Activated T-cell treated with anti-CD3 and anti-CD28 coated beads, Interleukin-2, amount 50 U/mL, for 72 hours (primary cell): ENCODE results near the gene VRK2. TPM values are rescaled to one million over a fixed set of nuclear protein-coding genes. Genes with fewer than 3 reads are reported as not detected.
"Not testable (repeated sequence)": the region's sequence is repeated elsewhere in the genome, so short reads cannot be mapped to it uniquely, and the experiment has no call there.

ENCODE experiments used
- ATAC-seq, 2 donors: fragments of 150-1000 bp; cut with Tn5 transposase; replicated peaks in 1 of 2; 2 replicates each; pipeline ENCODE4 v1.10.0; 2021; ENCODE audit warnings: moderate library complexity in 2 of 2, mild to moderate bottlenecking in 1 of 2
- DNase-seq, 2 donors: peaks; one replicate each; pipeline ENCODE4 v3.0.0; 2021 to 2022; ENCODE audit warnings: mixed read lengths in 1 of 2
- H3K27ac Mint-ChIP-seq: one replicate; pipeline ENCODE4 v1.8.0; 2022; ENCODE audit warnings: mild to moderate bottlenecking, moderate library complexity, mixed read lengths
- H3K27me3 Mint-ChIP-seq: one replicate; pipeline ENCODE4 v1.8.0; 2022; ENCODE audit warnings: low read depth, mixed read lengths
- H3K36me3 Mint-ChIP-seq, 2 donors: one replicate each; pipeline ENCODE4 v1.8.0; 2022; ENCODE audit warnings: mixed read lengths in 2 of 2, mild to moderate bottlenecking in 1 of 2; ENCODE audit not compliant: insufficient read depth in 2 of 2
- H3K4me1 Mint-ChIP-seq: one replicate; pipeline ENCODE4 v1.8.0; 2022; ENCODE audit warnings: low read depth, mixed read lengths
- H3K4me3 Mint-ChIP-seq, 2 donors: one replicate each; pipeline ENCODE4 v1.8.0; 2022; ENCODE audit warnings: mild to moderate bottlenecking in 2 of 2, mixed read lengths in 2 of 2, moderate library complexity in 2 of 2
- H3K9me3 Mint-ChIP-seq, 2 donors: one replicate each; pipeline ENCODE4 v1.8.0; 2022; ENCODE audit warnings: mixed read lengths in 2 of 2
- total RNA-seq, 2 donors: library from RNA; stranded (reverse); gene quantifications; one replicate each; pipeline ENCODE4 v1.2.3, GENCODE V29; 2022

VRK2 gene
- total RNA-seq, 2 donors from 2014 or later = 22.9 to 24.5 TPM

DNA sequence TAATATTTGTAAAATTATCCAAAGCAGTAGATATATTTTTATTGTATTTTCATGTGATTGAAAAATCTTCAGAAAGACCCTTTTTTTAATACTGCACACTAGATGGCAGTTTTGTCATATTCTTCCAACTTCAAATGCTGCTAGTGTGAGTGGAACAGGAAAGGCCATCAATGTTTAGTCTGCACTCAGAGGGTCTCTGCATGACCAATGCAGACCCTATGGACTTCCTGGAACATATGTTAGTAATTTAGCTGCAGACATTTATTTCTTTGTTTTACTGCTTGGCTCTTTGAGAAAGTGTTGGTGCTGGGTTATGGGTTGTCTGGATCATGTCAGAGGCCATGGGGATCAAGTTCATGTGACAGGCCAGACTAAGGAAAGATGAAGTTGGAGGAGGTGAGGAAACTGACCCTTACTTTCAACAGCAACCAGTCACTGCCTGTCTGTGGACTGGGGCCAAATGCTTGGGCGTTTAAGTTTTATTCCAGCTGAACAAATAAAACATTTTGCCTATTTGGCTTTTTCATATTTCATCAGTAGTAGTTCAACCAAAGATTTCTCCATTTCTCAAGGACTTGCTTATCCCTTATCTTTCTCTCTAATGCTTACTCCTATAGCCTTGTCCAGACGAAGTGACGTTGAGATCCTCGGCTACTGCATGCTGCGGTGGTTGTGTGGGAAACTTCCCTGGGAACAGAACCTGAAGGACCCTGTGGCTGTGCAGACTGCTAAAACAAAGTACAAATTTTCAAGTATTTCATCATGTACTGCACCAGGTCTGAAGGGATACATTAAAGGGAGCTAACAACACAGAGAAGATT lies 84.8 kb downstream of the VRK2 start:
- DNase-seq (no peak), ATAC-seq (no peak)
- H3K4me3 Mint-ChIP-seq = no peak overlapping the region
- no peak overlapping the region for H3K27ac Mint-ChIP-seq
- peaks cover 0 to 3% of the 10 kb centered on the region in 2 donors for H3K36me3 Mint-ChIP-seq
- H3K9me3 Mint-ChIP-seq = no peaks in the 10 kb centered on the region
- no peaks in the 10 kb centered on the region for H3K4me1 Mint-ChIP-seq
- no peaks in the 10 kb centered on the region for H3K27me3 Mint-ChIP-seq

DNA sequence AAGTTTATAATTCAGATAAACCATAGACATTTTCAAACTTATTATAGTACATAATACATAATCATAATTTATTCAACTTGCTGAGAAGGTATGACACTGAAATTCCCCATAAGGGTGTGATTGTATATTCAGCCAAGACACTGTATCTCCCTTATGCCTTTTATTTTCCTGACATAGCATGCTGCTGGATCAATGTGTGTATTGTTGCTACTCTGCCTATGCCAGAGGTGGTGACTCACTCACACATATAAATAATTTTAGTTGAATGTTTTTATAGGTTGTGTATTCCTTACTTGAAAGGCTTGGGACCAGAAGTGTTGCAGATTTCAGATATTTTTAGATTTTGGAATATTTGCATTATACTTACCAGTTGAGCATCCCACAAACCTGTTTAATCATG lies 86.8 kb downstream of the VRK2 start:
- Mint-ChIP-seq H3K27me3 (no peaks in the 10 kb centered on the region), H3K9me3 (no peaks in the 10 kb centered on the region), H3K27ac (no peak overlapping the region), H3K4me1 (no peaks in the 10 kb centered on the region), H3K4me3 (no peak overlapping the region), H3K36me3 (peaks cover 0 to 3% of the 10 kb centered on the region in 2 donors)
- ATAC-seq = no peak
- no peak for DNase-seq

GRCh38 chr2:58135861-58136260 lies 89.3 kb downstream of the VRK2 start:
- Mint-ChIP-seq H3K36me3 (peaks cover 0 to 3% of the 10 kb centered on the region in 2 donors), H3K27me3 (no peaks in the 10 kb centered on the region), H3K27ac (no peak overlapping the region), H3K9me3 (no peaks in the 10 kb centered on the region), H3K4me3 (no peak overlapping the region), H3K4me1 (no peaks in the 10 kb centered on the region)
- ATAC-seq (no peak), DNase-seq (no peak)

GRCh38 chr2:58137221-58137620 lies 90.6 kb downstream of the VRK2 start:
- Mint-ChIP-seq H3K4me1 (no peaks in the 10 kb centered on the region), H3K36me3 (peaks cover 0 to 2% of the 10 kb centered on the region in 2 donors), H3K27me3 (no peaks in the 10 kb centered on the region), H3K4me3 (no peak overlapping the region), H3K9me3 (no peaks in the 10 kb centered on the region), H3K27ac (no peak overlapping the region)
- no peak for ATAC-seq
- no peak for DNase-seq

GRCh38 chr2:58137856-58138255 lies 91.2 kb downstream of the VRK2 start:
- Mint-ChIP-seq H3K4me1 (no peaks in the 10 kb centered on the region), H3K9me3 (no peaks in the 10 kb centered on the region), H3K36me3 (peaks cover 0 to 2% of the 10 kb centered on the region in 2 donors), H3K27me3 (no peaks in the 10 kb centered on the region), H3K4me3 (no peak overlapping the region), H3K27ac (no peak overlapping the region)
- no peak for ATAC-seq
- no peak for DNase-seq

DNA sequence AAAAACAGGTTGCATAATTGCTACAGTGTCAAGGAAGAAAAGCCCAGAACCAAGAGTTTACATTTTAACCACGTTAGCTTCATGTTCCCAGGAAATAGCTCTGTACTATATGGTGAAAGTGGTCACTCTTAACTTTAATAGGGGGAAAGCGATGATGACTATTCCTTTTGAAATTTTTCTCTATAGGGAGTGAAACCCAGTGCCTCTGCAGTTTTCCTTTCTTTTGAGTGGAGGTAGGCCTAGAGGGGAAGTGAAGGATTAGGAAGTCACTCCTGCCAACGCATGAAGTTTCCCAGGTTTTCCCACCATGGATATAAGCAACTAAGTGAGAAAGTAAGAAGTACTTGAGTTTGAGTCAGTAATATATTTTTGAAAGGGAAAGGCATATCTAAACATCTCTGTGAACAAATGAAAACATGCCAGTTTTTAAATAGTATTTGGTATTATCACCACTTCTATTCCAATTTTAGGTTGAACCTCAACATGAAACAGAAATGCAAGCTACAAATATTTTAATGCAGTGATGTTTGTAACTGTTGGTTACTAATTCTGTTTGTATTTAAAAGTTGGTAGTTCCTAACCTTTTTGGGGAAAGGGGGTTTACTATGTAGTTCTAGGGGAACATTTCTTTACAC lies 91.9 kb downstream of the VRK2 start:
- no peaks in the 10 kb centered on the region for H3K27me3 Mint-ChIP-seq
- ATAC-seq (no peak), DNase-seq (no peak)
- no peak overlapping the region for H3K4me3 Mint-ChIP-seq
- no peak overlapping the region for H3K27ac Mint-ChIP-seq
- peaks cover 0 to 2% of the 10 kb centered on the region in 2 donors for H3K36me3 Mint-ChIP-seq
- H3K9me3 Mint-ChIP-seq = no peaks in the 10 kb centered on the region
- H3K4me1 Mint-ChIP-seq = no peaks in the 10 kb centered on the region

- peaks cover 0 to under 1% of the 10 kb centered on the region in 2 donors for H3K9me3 Mint-ChIP-seq
- H3K36me3 Mint-ChIP-seq = peaks cover 0 to under 1% of the 10 kb centered on the region in 2 donors
Observed at GRCh38 chr2:58140508-58141072, 94.0 kb downstream of the VRK2 start.

DNA sequence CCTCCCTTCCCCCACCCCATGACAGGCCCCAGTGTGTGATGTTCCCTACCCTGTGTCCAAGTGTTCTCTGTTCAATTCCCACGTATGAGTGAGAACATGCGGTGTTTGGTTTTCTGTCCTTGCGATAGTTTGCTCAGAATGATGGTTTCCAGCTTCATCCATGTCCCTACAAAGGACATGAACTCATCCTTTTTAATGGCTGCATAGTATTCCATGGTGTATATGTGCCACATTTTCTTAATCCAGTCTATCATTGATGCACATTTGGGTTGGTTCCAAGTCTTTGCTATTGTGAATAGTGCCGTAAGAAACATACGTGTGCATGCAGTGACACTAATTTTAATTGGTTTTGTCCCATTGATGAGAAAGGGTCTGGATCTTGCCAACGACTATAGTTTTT lies 99.2 kb downstream of the VRK2 start:
- not testable (repeated sequence) for H3K27ac Mint-ChIP-seq, H3K36me3 Mint-ChIP-seq, H3K9me3 Mint-ChIP-seq, H3K4me3 Mint-ChIP-seq, DNase-seq, H3K4me1 Mint-ChIP-seq, ATAC-seq, H3K27me3 Mint-ChIP-seq

More at GRCh38 chr2:58140508-58141072, 94.0 kb downstream of the VRK2 start:
- no peak overlapping the region for H3K4me3 Mint-ChIP-seq
- ATAC-seq (no peak), DNase-seq (no peak)
- H3K27me3 Mint-ChIP-seq = no peaks in the 10 kb centered on the region
- no peaks in the 10 kb centered on the region for H3K4me1 Mint-ChIP-seq
- H3K27ac Mint-ChIP-seq = no peak overlapping the region

DNA sequence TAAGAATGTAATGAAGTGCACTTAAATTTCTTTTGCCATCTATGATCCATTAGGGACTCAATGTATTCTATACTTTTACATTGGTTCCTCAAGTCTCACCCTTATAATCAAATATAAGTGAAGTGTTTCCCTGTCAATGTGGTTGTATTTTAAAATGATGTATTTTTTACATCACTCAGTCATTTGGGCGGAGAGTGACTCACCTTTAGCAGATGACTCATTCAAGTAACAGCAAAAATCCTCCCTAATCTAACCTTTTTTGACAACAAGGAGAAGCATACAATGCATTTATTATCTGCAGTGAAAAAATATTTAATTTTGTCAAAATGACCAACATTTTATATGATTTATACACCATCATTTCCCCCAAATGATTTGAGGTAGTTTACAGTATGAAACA lies 100.1 kb downstream of the VRK2 start:
- peaks cover 0 to 3% of the 10 kb centered on the region in 2 donors for H3K9me3 Mint-ChIP-seq
- DNase-seq (peak in 1 of 2 donors; percentile 17), ATAC-seq (peak; percentile 68 to 73)
- H3K4me1 Mint-ChIP-seq = peaks cover 9% of the 10 kb centered on the region
- H3K27ac Mint-ChIP-seq = no peak overlapping the region
- peaks cover 0 to 2% of the 10 kb centered on the region in 2 donors for H3K36me3 Mint-ChIP-seq
- H3K27me3 Mint-ChIP-seq = no peaks in the 10 kb centered on the region
- no peak overlapping the region for H3K4me3 Mint-ChIP-seq

- Mint-ChIP-seq H3K36me3 (peaks cover 10 to 13% of the 10 kb centered on the region in 2 donors), H3K4me1 (no peaks in the 10 kb centered on the region), H3K27ac (no peak overlapping the region), H3K4me3 (no peak overlapping the region), H3K9me3 (no peaks in the 10 kb centered on the region), H3K27me3 (no peaks in the 10 kb centered on the region)
- DNase-seq (no peak), ATAC-seq (no peak)
Observed at GRCh38 chr2:58155160-58155778, 108.7 kb downstream of the VRK2 start.

- no peak for ATAC-seq
- H3K36me3 Mint-ChIP-seq = peaks cover 10 to 16% of the 10 kb centered on the region in 2 donors
- H3K9me3 Mint-ChIP-seq = no peaks in the 10 kb centered on the region
Observed at GRCh38 chr2:58156780-58157179, 110.2 kb downstream of the VRK2 start.

DNA sequence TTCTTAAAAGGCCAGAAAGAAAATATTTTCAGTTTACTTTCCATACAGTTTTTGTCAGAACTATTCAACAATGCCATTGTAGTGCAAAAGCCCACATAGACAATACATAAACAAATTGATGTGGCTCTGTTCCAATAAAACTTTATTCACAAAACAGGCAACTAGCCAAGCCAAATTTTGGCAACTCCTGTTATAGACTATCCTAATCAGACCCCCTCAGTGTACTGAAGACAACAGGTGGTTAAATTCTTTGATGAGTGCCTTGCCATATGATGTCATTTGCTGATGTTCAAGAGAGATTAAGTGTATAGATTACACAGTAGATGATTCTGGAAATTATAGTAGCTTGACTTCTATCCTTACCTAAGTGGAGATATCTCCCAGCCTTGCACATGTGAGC lies 111.1 kb downstream of the VRK2 start:
- H3K27me3 Mint-ChIP-seq = no peaks in the 10 kb centered on the region
- H3K4me1 Mint-ChIP-seq = no peaks in the 10 kb centered on the region
- no peaks in the 10 kb centered on the region for H3K9me3 Mint-ChIP-seq
- no peak overlapping the region for H3K4me3 Mint-ChIP-seq
- H3K36me3 Mint-ChIP-seq = peaks cover 10 to 16% of the 10 kb centered on the region in 2 donors
- DNase-seq = no peak
- H3K27ac Mint-ChIP-seq = no peak overlapping the region
- ATAC-seq = no peak

More at GRCh38 chr2:58156780-58157179, 110.2 kb downstream of the VRK2 start:
- H3K4me1 Mint-ChIP-seq = no peaks in the 10 kb centered on the region
- no peak overlapping the region for H3K4me3 Mint-ChIP-seq
- DNase-seq = no peak
- H3K27ac Mint-ChIP-seq = no peak overlapping the region
- no peaks in the 10 kb centered on the region for H3K27me3 Mint-ChIP-seq

DNA sequence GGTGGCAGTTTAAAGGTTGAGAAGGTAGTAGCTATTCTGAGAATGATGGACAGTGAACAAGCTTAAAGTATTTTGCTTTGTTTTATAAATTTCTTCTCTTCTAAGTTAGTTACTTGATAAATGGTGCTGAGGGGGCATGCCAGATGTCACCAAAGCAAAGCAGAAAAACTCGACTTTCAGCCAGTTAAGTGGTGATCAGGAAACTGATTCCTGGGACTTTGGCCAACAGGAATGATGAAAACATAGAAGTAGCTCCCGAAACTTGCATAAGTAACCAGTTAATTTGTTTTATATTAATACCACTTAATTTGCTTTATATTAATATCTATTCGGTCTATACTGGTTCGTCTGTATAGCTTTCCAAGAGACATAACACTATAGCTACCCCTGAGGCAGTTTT lies 111.9 kb downstream of the VRK2 start:
- no peaks in the 10 kb centered on the region for H3K27me3 Mint-ChIP-seq
- H3K36me3 Mint-ChIP-seq = peaks cover 10 to 16% of the 10 kb centered on the region in 2 donors
- H3K9me3 Mint-ChIP-seq = no peaks in the 10 kb centered on the region
- no peak overlapping the region for H3K4me3 Mint-ChIP-seq
- ATAC-seq (no peak), DNase-seq (no peak)
- no peaks in the 10 kb centered on the region for H3K4me1 Mint-ChIP-seq
- H3K27ac Mint-ChIP-seq = no peak overlapping the region
